CD14-positive monocyte (primary cell): ENCODE measurements around the gene ATP5F1B. TPM values are rescaled to one million over a fixed set of nuclear protein-coding genes. Genes with fewer than 3 reads are reported as not detected.

ENCODE experiments used
- DNase-seq, 3 donors: peaks; one replicate each; pipeline ENCODE4 v3.0.0-alpha.2; 2011 to 2022
- H2AFZ ChIP-seq: 2 replicates; pipeline ENCODE4 v1.6.0; 2012; ENCODE audit warnings: mild to moderate bottlenecking, low read depth, low read length, inconsistent platforms; ENCODE audit not compliant: insufficient read depth, poor library complexity, severe bottlenecking
- H3K27ac ChIP-seq, 2 donors: 1 replicate in 1 of 2; 2 replicates in 1 of 2; pipeline ENCODE4 v1.5.1; 2012 to 2013; ENCODE audit warnings: low read length in 2 of 2, control low read depth in 1 of 2, inconsistent platforms in 1 of 2, low read depth in 1 of 2, mild to moderate bottlenecking in 1 of 2
- H3K27me3 ChIP-seq, 2 donors: one replicate each; pipeline versions ENCODE4 v1.6.0 to v1.6.1; 2011 to 2013; ENCODE audit warnings: low read length in 2 of 2; ENCODE audit not compliant: control insufficient read depth in 2 of 2, insufficient read depth in 2 of 2
- H3K36me3 ChIP-seq, 2 donors: replicated peaks in 1 of 2; 1 replicate in 1 of 2; 2 replicates in 1 of 2; pipeline versions ENCODE4 v1.5.1 to v1.6.1; 2012 to 2013; ENCODE audit warnings: low read length in 2 of 2, control low read depth in 1 of 2, inconsistent platforms in 1 of 2, mild to moderate bottlenecking in 1 of 2; ENCODE audit not compliant: insufficient read depth in 2 of 2, control insufficient read depth in 1 of 2
- H3K4me1 ChIP-seq, 2 donors: 1 replicate in 1 of 2; 2 replicates in 1 of 2; pipeline versions ENCODE4 v1.5.1 to v1.6.1; 2012 to 2013; ENCODE audit warnings: low read length in 2 of 2, control low read depth in 1 of 2, inconsistent platforms in 1 of 2, mild to moderate bottlenecking in 1 of 2, moderate library complexity in 1 of 2; ENCODE audit not compliant: insufficient read depth in 2 of 2, control insufficient read depth in 1 of 2
- H3K4me2 ChIP-seq: replicated peaks from 2 replicates; pipeline ENCODE3; 2012; ENCODE audit warnings: low read length, moderate library complexity, mild to moderate bottlenecking; ENCODE audit not compliant: poor library complexity, severe bottlenecking; ENCODE audit errors: extremely low read depth
- H3K4me3 ChIP-seq, 3 experiments: fragments of 200-600 bp in 1 of 3; sonication (generic) in 1 of 3; replicated peaks in 1 of 3; 1 replicate in 2 of 3; 2 replicates in 1 of 3; pipeline ENCODE4 v1.5.1; 2011 to 2013; ENCODE audit warnings: low read length in 3 of 3, mild to moderate bottlenecking in 3 of 3, control low read depth in 2 of 3, low read depth in 2 of 3, inconsistent platforms in 1 of 3, moderate library complexity in 1 of 3
- H3K79me2 ChIP-seq: 2 replicates; pipeline ENCODE4 v1.6.0; 2012; ENCODE audit warnings: mild to moderate bottlenecking, control low read depth, inconsistent platforms, low read length, moderate library complexity; ENCODE audit not compliant: insufficient read depth
- H3K9ac ChIP-seq: 2 replicates; pipeline ENCODE4 v1.6.0; 2017; ENCODE audit warnings: low read length, mild to moderate bottlenecking; ENCODE audit not compliant: insufficient read depth, poor library complexity, severe bottlenecking
- H3K9me3 ChIP-seq, 2 donors: replicated peaks in 1 of 2; 1 replicate in 1 of 2; 2 replicates in 1 of 2; pipeline versions ENCODE4 v1.5.1 to v1.6.1; 2012 to 2013; ENCODE audit warnings: low read length in 2 of 2, control low read depth in 1 of 2; ENCODE audit not compliant: control insufficient read depth in 1 of 2, insufficient read depth in 1 of 2
- H4K20me1 ChIP-seq: 2 replicates; pipeline ENCODE4 v1.6.0; 2012; ENCODE audit warnings: mild to moderate bottlenecking, low read length, control low read depth, moderate library complexity; ENCODE audit not compliant: insufficient read depth
- H3K27ac Mint-ChIP-seq, 7 donors: one replicate each; pipeline ENCODE4 v1.8.0; 2020; ENCODE audit warnings: mild to moderate bottlenecking in 7 of 7, mixed read lengths in 7 of 7, moderate library complexity in 6 of 7, inconsistent platforms in 2 of 7
- H3K27me3 Mint-ChIP-seq, 3 donors: one replicate each; pipeline ENCODE4 v1.8.0; 2021 to 2022; ENCODE audit warnings: low read depth in 3 of 3, mild to moderate bottlenecking in 3 of 3, mixed read lengths in 3 of 3, moderate library complexity in 3 of 3, inconsistent platforms in 1 of 3
- H3K36me3 Mint-ChIP-seq, 2 donors: one replicate each; pipeline ENCODE4 v1.8.0; 2020; ENCODE audit warnings: mixed read lengths in 2 of 2, inconsistent platforms in 1 of 2, mild to moderate bottlenecking in 1 of 2
- H3K4me1 Mint-ChIP-seq: one replicate; pipeline ENCODE4 v1.8.0; 2020; ENCODE audit warnings: mild to moderate bottlenecking, mixed read lengths
- H3K4me3 Mint-ChIP-seq, 2 donors: one replicate each; pipeline ENCODE4 v1.8.0; 2020; ENCODE audit warnings: mild to moderate bottlenecking in 2 of 2, mixed read lengths in 2 of 2, moderate library complexity in 1 of 2
- H3K9me3 Mint-ChIP-seq, 7 donors: one replicate each; pipeline ENCODE4 v1.8.0; 2020 to 2022; ENCODE audit warnings: mixed read lengths in 7 of 7, mild to moderate bottlenecking in 6 of 7, moderate library complexity in 6 of 7, inconsistent platforms in 2 of 7
- CTCF ChIP-seq: fragments of 200-600 bp; IDR thresholded peaks from one replicate; pipeline ENCODE4 v1.8.0; 2022; ENCODE audit warnings: antibody characterized with exemption, mild to moderate bottlenecking
- WGBS: methylation state at CpG from one replicate; pipeline ENCODE4 v1.1.5; 2013; ENCODE audit warnings: missing lambda C conversion rate; ENCODE audit not compliant: insufficient coverage; 5-methylcytosine and 5-hydroxymethylcytosine counted together
- intact Hi-C, 2 donors: fragments of 100-400 bp; cut with micrococcal nuclease; formaldehyde crosslinking; loops; one replicate each; pipeline versions ENCODE4 v1.15.0 to v1.15.1; 2023
- polyA plus RNA-seq, 3 donors: library from polyadenylated mRNA; depleted of rRNA in 1 of 3; unstranded in 2 of 3; stranded (reverse) in 1 of 3; fragments of 300-500 nt in 2 of 3; fragments of >200 nt in 1 of 3; fragmentation: Illumina TruSeq in 2 of 3; gene quantifications; 1 replicate in 2 of 3; 2 replicates in 1 of 3; pipeline ENCODE4 v1.2.3, GENCODE V29; 2012 to 2021

ATP5F1B gene
- polyA plus RNA-seq, 3 donors = 554 to 1,093 (median 1,038) TPM

- Mint-ChIP-seq H3K9me3 (peaks cover 0 to 2% (median 0%) of the 10 kb centered on the region in 7 donors), H3K27me3 (no peaks in the 10 kb centered on the region), H3K36me3 (peaks cover 88 to 99% of the 10 kb centered on the region in 2 donors), H3K4me1 (no peaks in the 10 kb centered on the region), H3K4me3 (no peak overlapping the region), H3K27ac (no peak overlapping the region)
- no peaks in the 10 kb centered on the region for H3K4me1 ChIP-seq
- peaks cover 47% of the 10 kb centered on the region for H4K20me1 ChIP-seq
- DNase-seq = no peak
- no peaks in the 10 kb centered on the region for H3K27me3 ChIP-seq
- no peak overlapping the region for H2AFZ ChIP-seq
- 100% methylated on average over 2 of the region's 3 CpGs for WGBS
- H3K4me2 ChIP-seq = no peak overlapping the region
- H3K79me2 ChIP-seq = no peaks in the 10 kb centered on the region
- H3K4me3 ChIP-seq = no peak overlapping the region
- H3K27ac ChIP-seq = peak overlapping the region in 1 of 2 donors; percentile 31
- TF ChIP-seq CTCF = no peak
- no peak overlapping the region for H3K9ac ChIP-seq
- H3K9me3 ChIP-seq = no peaks in the 10 kb centered on the region
- peaks cover 95 to 98% of the 10 kb centered on the region in 2 donors for H3K36me3 ChIP-seq
- intact Hi-C loops = no loop called here
Observed at GRCh38 chr12:56604355-56604754, 41.4 kb downstream of the ATP5F1B start.

DNA sequence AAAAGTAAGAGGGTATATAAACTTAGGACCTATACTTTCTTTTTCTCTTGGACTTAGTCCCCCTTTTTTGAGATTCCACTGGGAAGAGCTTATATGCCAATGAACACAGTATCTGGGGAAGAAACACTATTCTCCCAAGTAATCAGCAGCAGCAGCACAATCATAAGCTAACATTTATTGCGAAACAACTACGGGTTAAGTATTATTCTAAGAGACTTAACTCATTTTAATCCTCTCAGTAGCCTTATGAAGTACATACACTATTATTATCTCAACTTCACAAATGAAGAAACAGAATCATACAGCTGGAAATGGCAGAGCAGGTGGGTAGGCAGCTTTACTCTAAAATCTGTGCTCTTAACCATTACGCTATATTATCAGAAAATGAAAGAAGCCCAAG lies 43.5 kb downstream of the ATP5F1B start:
- H3K27ac Mint-ChIP-seq = peak overlapping the region in 1 of 7 donors; percentile 72
- peaks cover 94 to 100% of the 10 kb centered on the region in 2 donors for H3K36me3 Mint-ChIP-seq
- H4K20me1 ChIP-seq = peaks cover 58% of the 10 kb centered on the region
- WGBS = no CpG with 5 or more reads among the region's 3 CpGs
- H3K4me1 Mint-ChIP-seq = no peaks in the 10 kb centered on the region
- H3K27me3 ChIP-seq = no peaks in the 10 kb centered on the region
- no peaks in the 10 kb centered on the region for H3K4me1 ChIP-seq
- peaks cover 99 to 100% of the 10 kb centered on the region in 2 donors for H3K36me3 ChIP-seq
- H3K27me3 Mint-ChIP-seq = no peaks in the 10 kb centered on the region
- no peaks in the 10 kb centered on the region for H3K9me3 ChIP-seq
- H3K9ac ChIP-seq = no peak overlapping the region
- H3K9me3 Mint-ChIP-seq = peaks cover 0 to 3% (median 0%) of the 10 kb centered on the region in 7 donors
- H3K4me2 ChIP-seq = no peak overlapping the region
- no peak for TF ChIP-seq CTCF
- no peak for DNase-seq
- H3K4me3 ChIP-seq = no peak overlapping the region
- H3K79me2 ChIP-seq = no peaks in the 10 kb centered on the region
- H3K4me3 Mint-ChIP-seq = no peak overlapping the region
- intact Hi-C loops = no loop called here
- H2AFZ ChIP-seq = no peak overlapping the region
- H3K27ac ChIP-seq = peak overlapping the region in 1 of 2 donors; percentile 14
